Spleen (tissue), 7 donors: Measurements from ENCODE around the gene NFATC1.
A peak's percentile ranks its signal among the peaks of the same experiment; 100 is the strongest.

Source experiments
- CTCF ChIP-seq, 11 experiments: fragments of 200-600 bp in 7 of 11; fragments of 450-650 bp in 4 of 11; sonication (generic) in 4 of 11; IDR thresholded peaks in 8 of 11; conservative IDR thresholded peaks in 3 of 11; 1 replicate in 7 of 11; 2 replicates in 4 of 11; pipeline versions ENCODE4 v1.4.0 to v1.8.0; 2016 to 2021; ENCODE audit warnings: antibody characterized with exemption in 11 of 11, inconsistent platforms in 4 of 11, mild to moderate bottlenecking in 1 of 11
- POLR2A ChIP-seq, 3 donors: fragments of 450-650 bp; IDR thresholded peaks; one replicate each; pipeline ENCODE4 v1.5.1; 2017; ENCODE audit warnings: antibody characterized with exemption in 3 of 3, mild to moderate bottlenecking in 1 of 3
- POLR2AphosphoS5 ChIP-seq, 3 donors: sonication (generic); formaldehyde crosslinking; IDR thresholded peaks; one replicate each; pipeline ENCODE4 v1.5.1; 2017; ENCODE audit warnings: antibody characterized with exemption in 3 of 3
- donor health status: DM: no; HTN: no; CAD: no; lungs with moderate emphysema.
- donor health status: DM: no; HTN: no; CAD: no.
- donor health status: DM: no; HTN: no; CAD: no.

GRCh38 chr18:79528846-79529245 lies 133.1 kb downstream of the NFATC1 start:
- TF ChIP-seq CTCF (IDR thresholded peaks at IDR 0.05 in 8 of 11, conservative IDR thresholded peaks at IDR 0.05 in 3 of 11) (peak; percentile 81 to 94 (median 92)), POLR2A (IDR thresholded peaks at IDR 0.05) (no peak), POLR2AphosphoS5 (IDR thresholded peaks at IDR 0.05) (peak; percentile 47 to 62 (median 54))
